ENCODE measurements around the gene ANK2.

The ANK2 gene

DNA sequence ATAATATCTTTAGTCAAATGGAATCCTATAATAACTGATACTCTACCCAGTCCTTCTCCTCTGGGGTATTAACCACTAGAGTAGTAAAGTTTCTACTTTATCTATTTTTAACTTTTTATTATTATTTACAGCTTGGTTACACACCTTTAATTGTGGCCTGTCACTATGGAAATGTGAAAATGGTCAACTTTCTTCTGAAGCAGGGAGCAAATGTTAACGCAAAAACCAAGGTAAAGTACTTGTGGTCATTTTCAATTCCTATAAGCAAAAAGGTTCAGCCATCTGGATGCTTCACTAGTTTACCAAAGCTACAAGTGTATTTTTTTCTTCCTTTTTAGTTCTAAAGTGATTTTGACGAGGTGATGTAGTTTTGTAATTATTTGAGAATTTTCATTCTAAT lies 238.8 kb downstream of the ANK2 start:
- DNase-seq (ENCODE audit: low read depth, low spot score) = no peak

DNA sequence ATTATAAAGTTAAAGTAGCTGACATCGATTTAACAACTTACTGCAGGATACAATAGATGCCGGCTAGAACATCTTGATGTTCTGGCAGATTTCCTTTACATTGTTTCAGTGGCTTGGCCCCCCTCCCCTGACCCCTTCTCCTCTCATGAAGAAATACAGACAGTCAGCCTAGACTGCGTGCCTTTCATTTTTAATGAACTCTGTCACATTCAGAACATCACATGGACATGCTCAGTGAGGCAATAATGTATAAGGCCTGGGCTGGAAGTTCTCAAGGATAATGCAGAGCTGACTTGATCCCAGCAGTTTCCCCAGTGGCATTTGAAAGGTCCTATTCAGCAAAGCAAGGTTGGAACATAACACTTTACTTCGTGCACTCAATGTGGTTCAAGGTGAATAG lies 239.2 kb downstream of the ANK2 start:
- no peak for DNase-seq (ENCODE audit: low read depth, low spot score)

DNA sequence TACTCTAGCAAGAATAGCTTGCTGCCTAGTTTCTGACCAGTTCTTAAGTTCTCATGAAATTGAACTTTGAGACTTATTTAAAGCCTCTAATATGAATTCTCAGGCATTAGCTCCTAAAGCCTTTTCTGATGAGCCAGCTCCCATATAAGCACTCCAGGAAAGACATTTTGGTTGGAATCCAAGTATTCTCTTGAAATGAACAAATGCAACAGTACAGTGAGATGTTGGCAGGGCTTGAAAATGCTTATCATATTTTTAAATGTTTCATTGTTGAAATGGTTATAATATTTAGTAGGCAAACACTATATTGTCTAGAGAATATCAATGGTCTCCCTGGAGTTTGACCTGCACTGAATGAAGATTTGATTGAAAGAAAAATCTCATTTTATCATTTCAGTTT lies 240.3 kb downstream of the ANK2 start:
- DNase-seq (ENCODE audit: low read depth, low spot score) = no peak

DNA sequence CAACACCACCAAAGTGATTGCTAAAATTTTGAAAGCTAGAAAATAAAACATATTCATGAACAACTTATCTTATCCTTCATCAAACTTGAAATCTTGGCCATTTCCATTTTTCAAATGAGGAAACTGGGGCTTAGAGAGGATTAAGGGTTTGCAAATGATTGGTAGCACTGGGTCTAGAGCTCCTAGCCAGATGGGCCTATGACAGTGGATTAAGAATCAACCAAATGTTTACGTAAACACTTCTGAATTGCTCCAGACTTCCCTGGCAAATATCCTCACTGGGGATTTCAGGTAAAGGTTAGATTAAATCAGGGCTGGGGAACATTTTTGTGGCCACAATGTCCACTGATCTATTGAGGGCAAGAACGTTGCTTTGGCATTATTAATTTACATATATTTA lies 241.2 kb downstream of the ANK2 start:
- DNase-seq (ENCODE audit: low read depth, low spot score) = no peak

DNA sequence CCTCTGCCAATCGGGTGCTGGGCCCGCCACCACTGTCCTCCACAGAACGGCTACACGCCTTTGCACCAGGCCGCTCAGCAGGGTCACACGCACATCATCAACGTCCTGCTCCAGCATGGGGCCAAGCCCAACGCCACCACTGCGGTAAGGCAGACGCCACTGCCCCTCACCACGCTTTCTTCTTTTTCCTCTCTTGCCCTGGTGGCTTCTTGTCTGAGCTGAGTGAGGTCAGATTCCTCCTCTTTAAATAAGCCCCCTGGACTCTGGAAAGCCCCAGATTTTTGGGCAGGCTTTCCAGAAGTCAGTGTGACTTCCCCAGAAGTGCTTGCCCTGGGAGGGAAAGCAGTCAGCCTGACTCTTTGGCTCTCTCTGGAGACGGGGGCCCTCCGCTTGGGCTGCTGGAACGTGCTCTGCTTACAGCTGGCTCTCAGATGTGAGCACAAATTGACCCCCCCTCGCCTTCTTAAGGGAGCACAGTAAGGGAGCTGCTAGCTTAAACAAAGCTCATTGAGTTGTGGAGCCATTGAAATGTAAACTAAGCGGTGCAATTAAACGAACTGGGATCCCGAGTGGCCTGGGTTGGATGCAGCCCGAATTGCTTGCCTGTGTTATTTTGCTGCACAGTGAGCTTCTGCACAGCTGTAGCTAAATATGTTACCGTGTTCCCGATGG lies 243.1 kb downstream of the ANK2 start:
- DNase-seq (ENCODE audit: low read depth, low spot score) = peak; percentile 85

DNA sequence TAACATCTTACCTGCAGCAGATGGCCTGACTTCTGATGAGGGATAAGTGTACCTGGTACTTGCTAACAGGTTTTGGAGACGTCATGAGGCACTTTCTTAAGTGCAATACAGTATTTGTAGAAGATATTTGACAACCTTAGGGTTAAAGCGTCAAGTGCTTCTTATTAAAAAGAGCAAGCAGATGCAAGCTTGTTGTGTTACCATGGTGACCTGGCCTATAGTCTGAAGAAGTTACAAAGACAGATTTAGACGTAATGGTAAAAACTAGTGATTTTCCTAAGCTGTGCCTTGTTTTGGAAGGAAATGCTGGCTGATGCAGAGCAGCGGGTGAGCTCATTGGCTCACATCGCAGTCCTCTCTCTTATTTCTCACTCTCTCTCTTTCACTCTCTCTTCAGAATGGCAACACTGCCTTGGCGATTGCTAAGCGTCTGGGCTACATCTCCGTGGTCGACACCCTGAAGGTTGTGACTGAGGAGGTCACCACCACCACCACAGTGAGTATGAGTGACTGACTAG lies 243.6 kb downstream of the ANK2 start:
- no peak for DNase-seq (ENCODE audit: low read depth, low spot score)

DNA sequence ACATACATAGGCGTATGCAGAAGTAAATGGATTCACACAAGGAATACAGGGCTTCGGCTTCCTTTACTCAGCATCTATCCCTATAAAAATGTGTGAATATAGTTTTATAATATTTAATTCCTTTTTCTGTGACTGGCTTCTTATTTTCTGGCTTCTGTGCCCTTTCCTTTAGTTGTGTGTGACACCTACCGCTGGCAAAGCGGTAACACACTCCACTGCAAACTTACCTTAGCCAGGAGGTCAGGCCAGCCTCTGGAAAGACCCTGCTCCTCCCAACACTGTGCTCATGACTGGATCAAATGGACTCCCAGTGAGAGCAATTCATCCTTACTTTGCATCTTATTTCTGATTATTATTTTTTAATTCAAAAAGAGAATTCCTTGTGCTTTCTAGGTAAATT lies 244.2 kb downstream of the ANK2 start:
- no peak for DNase-seq (ENCODE audit: low read depth, low spot score)

DNA sequence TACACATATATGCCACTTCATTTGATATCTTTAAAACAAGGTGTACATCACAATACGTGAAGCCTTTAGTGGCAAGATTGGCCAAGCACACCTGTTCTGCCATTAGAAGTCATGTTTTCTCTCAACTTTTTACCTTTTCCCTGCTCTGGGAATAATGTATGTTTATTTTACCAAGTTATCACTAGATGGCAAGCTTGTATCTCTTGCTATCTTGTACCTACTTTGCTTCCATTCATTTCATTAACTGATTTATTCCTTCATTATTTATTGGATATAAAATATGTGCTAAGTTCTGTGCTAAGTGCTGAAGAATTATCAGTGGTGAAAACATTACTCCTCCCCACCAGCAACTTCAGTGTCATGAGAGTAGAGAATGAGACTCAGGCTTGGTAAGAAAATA lies 245.5 kb downstream of the ANK2 start:
- no peak for DNase-seq (ENCODE audit: low read depth, low spot score)

DNA sequence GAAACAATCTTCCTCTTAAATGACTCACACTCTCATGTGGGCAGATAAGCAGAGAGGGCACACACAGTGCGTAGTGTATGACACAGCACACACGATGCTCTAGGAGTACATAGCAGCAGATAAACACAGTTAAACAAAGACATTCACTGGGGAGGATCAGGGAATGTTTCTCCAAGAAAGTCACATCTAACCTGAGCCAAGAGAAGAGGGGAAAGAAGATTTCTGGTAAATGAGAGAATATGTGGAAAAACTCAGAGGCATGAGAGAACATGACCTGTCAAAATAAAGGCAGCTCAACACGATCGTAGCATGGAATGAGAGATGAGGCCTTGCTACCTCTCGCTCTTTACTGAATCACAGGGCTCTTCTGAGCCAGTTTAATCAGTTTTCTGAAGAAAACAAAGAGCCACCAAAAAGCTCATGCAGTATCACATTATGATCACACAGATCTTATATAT lies 251.0 kb downstream of the ANK2 start:
- no peak for DNase-seq (ENCODE audit: low read depth, low spot score)

DNA sequence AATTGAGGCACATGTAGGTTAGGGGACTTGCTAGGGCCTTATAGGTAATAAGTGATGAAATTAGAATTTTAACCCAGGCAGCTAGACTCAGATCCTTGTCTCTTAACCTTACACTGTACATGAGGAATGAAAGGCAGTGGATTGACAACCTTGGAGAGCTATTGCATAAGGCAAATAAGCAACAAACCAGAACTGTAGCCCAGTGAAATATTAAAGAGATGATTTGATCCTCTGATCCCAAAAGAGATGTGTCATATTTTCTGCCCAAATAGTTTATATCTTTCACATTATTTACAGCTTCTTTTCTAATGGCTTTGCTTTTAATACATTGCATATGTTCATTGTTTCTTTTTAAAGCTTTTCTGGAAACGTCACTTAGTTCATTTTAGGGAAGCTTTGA lies 252.6 kb downstream of the ANK2 start:
- no peak for DNase-seq (ENCODE audit: low read depth, low spot score)

DNA sequence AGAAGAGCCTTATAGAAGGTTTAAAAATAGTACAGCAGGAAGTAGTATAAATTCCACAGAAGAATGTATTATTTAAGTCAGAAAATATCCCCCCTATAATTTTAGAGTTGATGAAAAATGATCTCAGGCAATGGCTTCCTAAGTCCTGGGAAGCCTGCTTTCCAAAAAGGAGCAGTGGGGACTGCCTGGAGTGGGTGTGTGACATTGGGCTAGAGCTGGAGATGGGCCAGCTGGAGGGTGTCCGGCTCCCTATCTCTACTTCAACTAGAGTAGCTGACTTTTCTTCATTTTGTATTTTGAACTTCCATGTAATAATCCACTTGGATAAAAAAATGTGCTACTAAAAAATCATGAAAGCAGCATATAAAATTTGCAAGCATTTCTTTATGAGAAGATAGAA lies 253.9 kb downstream of the ANK2 start:
- DNase-seq (ENCODE audit: low read depth, low spot score) = no peak

DNA sequence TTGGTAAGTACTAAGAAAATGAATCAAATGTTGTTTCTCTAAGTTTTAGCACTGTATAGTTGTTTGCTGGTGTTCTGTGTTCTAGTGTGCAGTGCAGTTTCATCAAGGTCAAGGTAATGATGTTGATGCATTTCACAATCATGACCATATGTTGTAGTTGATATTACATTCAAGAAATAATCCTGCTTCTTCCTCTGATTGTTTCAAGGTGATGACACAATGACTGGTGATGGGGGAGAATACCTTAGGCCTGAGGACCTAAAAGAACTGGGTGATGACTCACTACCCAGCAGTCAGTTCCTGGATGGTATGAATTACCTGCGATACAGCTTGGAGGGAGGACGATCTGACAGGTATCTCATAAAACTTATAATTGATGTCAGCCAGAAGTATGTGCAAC lies 261.6 kb downstream of the ANK2 start:
- DNase-seq (ENCODE audit: low read depth, low spot score) = no peak

DNA sequence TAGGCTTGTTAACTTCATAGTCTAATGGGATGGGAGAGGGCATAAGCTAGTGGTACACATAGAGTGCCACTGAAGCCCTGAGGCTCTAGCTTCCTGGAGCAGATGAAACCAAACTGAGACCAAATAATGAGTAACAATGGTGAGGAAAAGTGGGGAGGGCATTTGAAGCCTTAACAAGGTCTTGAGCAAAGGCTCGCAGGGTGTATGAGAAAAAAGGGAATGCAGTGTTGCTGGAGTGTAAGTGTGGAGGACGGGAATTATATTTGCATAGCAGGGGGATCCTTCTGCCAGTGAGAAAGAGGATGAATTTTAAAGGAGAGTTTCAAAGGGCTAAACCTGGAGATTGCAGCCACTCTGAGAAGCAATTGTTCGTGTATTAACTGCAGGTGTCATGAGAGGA lies 263.1 kb downstream of the ANK2 start:
- no peak for DNase-seq (ENCODE audit: low read depth, low spot score)

DNA sequence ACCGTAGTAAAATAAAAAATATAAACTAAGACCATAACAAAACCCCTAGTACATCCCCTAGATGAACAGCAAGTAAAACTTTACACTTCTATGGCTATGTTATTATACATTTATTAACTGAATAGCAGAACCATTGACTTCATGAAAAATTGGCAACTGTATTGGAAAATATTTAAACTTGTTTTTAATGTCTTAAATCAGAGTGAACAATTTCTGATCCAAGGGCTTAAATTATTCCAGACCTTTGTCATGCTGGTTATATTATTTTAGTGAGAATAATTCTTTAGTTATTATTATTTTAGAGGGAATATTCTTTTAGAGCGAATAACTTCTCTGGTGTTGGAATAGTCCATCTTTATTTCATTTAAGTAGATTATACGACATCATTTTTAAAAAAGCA lies 265.0 kb downstream of the ANK2 start:
- no peak for DNase-seq (ENCODE audit: low read depth, low spot score)

DNA sequence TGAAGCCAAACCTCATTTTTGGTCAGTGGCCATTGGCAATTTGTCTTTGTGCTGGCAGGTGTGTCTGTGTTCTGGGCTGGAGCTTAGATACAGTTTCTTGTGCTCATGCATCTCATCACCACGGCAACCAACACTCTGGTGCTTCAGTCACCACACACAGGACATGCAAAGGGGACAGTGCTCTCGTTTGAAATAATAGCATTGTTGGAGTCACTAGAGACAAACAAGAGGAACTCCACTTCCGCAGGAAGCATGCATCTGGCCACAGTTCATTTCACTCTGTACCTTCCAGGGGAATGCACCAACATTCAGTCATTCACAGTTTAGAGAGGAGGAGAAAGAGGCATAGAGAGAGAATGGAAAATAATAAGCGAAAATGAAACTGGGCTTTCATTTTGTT lies 267.4 kb downstream of the ANK2 start:
- DNase-seq (ENCODE audit: low read depth, low spot score) = no peak

DNA sequence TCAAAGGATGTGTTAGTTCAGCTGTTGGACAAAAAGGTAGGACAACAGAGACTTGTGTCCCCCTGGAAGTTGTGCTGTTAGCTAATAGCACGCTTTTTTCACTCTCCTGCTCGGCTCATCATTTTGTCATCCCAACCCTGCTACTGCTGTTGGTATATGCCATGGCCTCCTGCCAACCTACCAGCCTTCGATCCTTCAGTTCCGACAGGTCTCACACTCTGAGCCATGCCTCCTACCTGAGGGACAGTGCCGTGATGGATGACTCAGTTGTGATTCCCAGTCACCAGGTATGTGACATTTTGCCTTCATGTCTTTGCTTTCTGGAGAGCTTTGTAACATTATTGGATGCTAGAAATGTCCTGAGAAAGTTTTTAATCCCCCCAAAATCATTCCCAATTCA lies 268.1 kb downstream of the ANK2 start:
- DNase-seq (ENCODE audit: low read depth, low spot score) = no peak

DNA sequence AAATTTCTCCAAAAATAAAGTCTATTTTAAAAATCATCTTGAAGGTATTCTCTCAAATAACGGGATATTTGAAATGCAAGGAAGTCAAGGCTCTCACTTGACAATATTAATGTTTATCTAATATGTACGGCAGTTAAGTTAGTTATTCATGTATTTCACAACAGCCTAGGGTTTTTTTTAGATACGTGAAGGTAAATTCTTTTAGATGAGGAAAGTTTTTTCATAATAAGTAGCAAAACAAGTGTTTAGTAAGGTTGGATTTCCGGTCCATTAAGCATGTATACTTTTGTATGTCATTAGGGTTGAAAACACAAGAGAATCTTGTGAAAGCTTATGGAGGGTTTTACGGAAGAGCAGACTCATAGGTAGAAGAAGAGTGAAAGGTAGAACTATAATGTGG lies 273.3 kb downstream of the ANK2 start:
- no peak for DNase-seq (ENCODE audit: low read depth, low spot score)

DNA sequence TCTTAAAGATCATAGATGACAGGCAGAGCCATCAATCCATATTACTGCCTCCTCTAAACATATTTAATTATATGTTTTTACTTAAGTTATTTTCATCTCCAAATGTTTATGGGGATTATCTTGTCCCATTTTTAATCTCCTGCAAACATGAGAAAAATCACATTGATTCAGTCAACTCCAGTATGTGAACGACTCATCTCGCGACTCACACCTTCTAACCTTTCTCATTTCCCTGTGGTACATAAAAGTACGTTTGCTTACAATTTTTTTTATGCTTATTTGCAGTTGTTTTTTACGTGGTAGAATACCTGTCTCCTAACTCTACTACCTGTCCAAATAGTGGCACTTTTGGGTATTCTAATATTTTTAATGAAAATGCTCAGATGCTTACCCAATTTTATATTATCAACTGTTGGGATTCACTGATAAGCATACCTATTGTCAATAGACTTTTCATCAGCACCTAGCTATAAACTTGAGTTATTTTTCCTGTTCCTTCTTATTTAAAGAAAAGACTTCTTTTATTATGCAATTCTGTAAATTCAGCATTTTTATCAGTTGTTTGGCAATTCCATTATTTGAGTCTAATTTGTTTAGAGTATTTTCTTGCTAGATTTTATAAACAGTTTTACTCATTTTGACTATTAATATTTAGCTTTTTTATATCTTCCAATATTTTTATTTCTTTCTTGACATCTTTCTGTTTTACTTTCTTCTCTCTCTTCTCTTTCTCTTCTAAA lies 276.6 kb downstream of the ANK2 start:
- no peak for DNase-seq (ENCODE audit: low read depth, low spot score)

DNA sequence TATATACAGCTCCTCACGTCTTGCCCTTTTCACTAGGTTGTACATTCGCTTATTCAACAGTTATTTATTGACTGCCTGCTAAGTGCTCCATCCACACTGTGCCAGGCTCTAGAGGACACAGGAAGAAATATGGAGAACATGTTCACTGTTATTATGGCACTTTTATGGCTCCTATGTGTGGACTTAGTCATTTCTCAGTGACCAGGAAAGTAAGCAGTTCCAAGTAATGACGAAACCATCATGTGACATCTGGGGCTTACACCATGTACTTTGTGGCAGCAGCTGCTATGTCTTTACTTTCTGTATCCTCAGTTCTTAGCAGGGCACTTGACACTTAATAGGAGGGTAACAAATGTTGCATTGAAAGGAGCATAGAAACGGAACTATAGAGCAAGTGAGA lies 278.0 kb downstream of the ANK2 start:
- no peak for DNase-seq (ENCODE audit: low read depth, low spot score)

DNA sequence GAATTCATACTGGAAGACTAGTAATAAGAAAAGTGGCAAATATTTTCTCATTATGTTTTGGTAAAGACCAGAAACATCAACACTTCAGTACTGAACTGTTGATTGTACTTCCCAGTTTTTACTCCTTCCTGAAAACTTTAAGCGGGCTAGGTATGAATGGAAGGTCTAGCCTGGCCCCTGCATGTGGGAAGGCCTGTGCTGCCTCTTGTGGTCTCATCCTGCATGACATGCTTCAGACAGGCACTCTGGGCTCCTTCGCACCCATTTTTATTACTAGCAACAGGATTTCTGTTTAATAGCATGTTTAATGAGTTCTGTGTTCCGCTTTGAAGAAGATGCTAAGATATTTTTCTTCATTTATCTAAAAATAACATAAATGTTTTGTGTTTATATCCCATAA lies 279.1 kb downstream of the ANK2 start:
- no peak for DNase-seq (ENCODE audit: low read depth, low spot score)

DNA sequence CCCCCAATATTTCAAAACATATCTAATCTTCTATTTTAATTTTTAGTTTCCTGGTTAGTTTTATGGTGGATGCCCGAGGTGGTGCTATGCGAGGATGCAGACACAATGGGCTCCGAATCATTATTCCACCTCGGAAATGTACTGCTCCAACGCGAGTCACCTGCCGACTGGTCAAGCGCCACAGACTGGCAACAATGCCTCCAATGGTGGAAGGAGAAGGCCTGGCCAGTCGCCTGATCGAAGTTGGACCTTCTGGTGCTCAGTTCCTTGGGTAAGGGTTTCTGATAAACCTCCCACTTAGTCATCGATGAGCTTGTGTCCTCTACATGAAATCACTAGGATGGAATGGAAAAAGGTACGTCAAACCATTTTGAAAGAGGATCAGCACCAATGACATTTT lies 280.7 kb downstream of the ANK2 start:
- DNase-seq (ENCODE audit: low read depth, low spot score) = no peak

DNA sequence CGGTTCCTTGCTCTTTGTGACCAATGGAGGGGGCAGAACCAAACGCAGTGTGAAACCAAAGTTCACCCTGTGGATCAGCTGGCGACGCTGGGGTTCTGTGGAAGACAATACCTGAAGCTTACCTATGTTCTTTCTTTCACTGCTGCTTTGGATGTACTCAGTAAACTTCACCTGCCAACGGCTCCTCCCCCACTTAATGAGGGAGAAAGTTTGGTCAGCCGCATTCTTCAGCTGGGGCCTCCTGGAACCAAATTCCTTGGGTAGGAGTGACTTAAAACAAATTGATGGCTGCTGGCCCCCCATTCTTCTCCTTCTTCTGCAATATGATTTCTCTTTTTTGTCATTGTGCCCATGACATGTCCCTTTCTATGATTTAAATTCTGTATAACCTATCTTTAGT lies 282.4 kb downstream of the ANK2 start:
- no peak for DNase-seq (ENCODE audit: low read depth, low spot score)

DNA sequence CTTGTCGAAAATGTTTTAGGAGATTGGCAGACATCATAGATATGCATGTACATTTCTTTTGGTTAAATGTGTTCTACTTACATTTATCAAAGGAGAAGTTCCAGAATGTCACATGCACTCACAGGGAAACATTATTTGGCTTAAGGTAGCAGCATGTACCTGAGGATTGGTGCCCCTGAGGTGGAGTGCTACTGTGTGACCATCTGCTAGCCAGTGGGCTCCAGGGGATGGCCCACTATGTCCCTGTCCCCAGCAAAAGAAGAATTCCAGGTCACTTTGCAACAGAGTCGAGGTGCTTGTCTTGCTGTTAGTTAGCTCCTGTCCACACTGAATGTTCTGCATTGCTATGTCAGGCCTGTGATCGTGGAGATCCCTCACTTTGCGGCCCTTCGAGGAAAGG lies 283.2 kb downstream of the ANK2 start:
- no peak for DNase-seq (ENCODE audit: low read depth, low spot score)
